SK-N-MC (cell line): ENCODE results near the gene BRINP1.

ENCODE experiments used
- DNase-seq: peaks from one replicate; pipeline ENCODE4 v3.0.0-alpha.2; 2011; ENCODE audit warnings: low read depth, low spot score
- H3K27ac ChIP-seq: fragments of 200-600 bp; sonication (generic); 2 replicates; pipeline ENCODE4 v1.5.1; 2016; ENCODE audit warnings: mixed run types
- H3K36me3 ChIP-seq: fragments of 200-600 bp; sonication (generic); 2 replicates; pipeline ENCODE4 v1.6.1; 2017; ENCODE audit warnings: antibody characterized with exemption, low read length, mixed read lengths; ENCODE audit not compliant: insufficient read depth
- H3K4me3 ChIP-seq: fragments of 200-600 bp; sonication (generic); 2 replicates; pipeline ENCODE4 v1.5.1; 2016
- H3K9ac ChIP-seq: fragments of 200-600 bp; sonication (generic); 2 replicates; pipeline ENCODE4 v1.8.0; 2017; ENCODE audit warnings: mixed run types, mixed read lengths; ENCODE audit not compliant: insufficient read length
- H3K9me3 ChIP-seq: fragments of 200-600 bp; sonication (generic); 2 replicates; pipeline ENCODE4 v1.6.1; 2017; ENCODE audit warnings: low read depth, mild to moderate bottlenecking, antibody characterized with exemption, low read length, moderate library complexity, mixed read lengths
- EZH2 ChIP-seq: fragments of 200-600 bp; sonication (generic); IDR thresholded peaks from one replicate; pipeline ENCODE4 v1.6.1; 2017; ENCODE audit warnings: antibody characterized with exemption
- FOXP2 ChIP-seq: optimal IDR thresholded peaks from 2 replicates; pipeline ENCODE3; 2011; ENCODE audit warnings: mild to moderate bottlenecking, moderate library complexity; ENCODE audit not compliant: insufficient read depth; ENCODE audit errors: extremely low read length, control extremely low read depth
- POLR2AphosphoS5 ChIP-seq: IDR thresholded peaks from 2 replicates; pipeline ENCODE4 v1.6.1; 2012; ENCODE audit warnings: mild to moderate bottlenecking, low read depth, low read length, borderline replicate concordance

Gene BRINP1

DNA sequence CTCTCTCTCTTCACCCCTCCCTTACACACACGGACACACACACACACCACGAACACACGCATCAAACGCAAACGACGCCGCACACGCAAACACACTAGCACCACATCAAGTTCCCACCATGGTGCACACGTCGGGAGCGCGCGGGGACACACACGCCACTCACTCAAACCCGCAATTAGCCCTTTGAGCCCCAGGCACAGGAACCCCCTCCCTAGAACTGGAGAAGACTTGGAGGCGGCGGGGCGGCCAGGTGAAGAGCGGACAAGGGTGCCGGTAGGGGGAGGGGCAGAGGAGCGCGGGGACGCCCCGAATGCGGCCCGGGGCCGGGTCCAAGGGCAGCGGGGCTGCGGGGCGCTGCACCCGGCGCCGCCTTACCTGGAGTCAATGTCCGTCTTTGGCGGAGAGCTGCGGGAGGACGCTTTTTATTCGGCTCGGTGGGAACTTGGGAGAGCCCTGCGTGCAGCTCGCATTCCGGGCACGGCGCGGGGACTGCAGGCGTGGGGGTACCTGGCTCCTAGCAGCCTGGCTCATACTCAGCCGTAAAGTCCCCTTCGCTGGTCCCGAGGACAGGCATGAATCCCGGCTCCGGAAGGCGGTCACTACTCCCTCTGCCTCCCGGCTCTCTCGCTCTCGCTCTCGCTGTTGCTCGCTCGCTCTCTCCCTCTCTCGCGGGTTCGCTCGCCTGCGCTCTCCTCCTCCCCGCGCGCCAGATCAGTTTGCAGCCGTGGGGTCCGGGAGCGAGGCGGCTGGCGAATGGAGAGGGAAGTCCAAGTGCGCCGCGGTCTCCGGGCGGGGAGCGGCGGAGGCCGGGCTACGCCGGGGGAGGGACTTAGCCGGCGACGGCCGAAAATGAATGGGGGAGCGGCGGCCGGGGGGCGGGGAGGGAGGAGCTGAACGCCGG, at the start of gene BRINP1:
BRINP1 (minus strand) TSS at position 755 of the 901 bp plus-strand sequence. CDS start 56,080 bp downstream, outside the sequence.
- no peaks in the 10 kb centered on the region for H3K36me3 ChIP-seq

GRCh38 chr9:119418721-119419120, 49.5 kb upstream of the BRINP1 start:
- TF ChIP-seq EZH2 (no peak), POLR2AphosphoS5 (no peak), FOXP2 (no peak)
- Histone ChIP-seq H3K4me3 (no peak overlapping the region), H3K9me3 (no peaks in the 10 kb centered on the region), H3K36me3 (no peaks in the 10 kb centered on the region), H3K9ac (no peak overlapping the region), H3K27ac (no peak overlapping the region)
- DNase-seq, result no peak

More for the DNA sequence above, at the start of gene BRINP1:
- H3K9me3 ChIP-seq, result no peaks in the 10 kb centered on the region
- no peak for DNase-seq
- peak within 1 kb of the TSS; percentile 81 for H3K4me3 ChIP-seq
- no peak within 1 kb of the TSS for H3K27ac ChIP-seq
- peak within 1 kb of the TSS; percentile 29 for H3K9ac ChIP-seq
- peak; percentile 24 for TF ChIP-seq EZH2
- TF ChIP-seq POLR2AphosphoS5, result no peak

GRCh38 chr9:119416793-119417192, 47.6 kb upstream of the BRINP1 start:
- no peak for DNase-seq
- H3K9me3 ChIP-seq, result no peaks in the 10 kb centered on the region
- H3K4me3 ChIP-seq, result no peak overlapping the region
- no peak overlapping the region for H3K27ac ChIP-seq
- no peaks in the 10 kb centered on the region for H3K36me3 ChIP-seq
- H3K9ac ChIP-seq, result no peak overlapping the region
- TF ChIP-seq EZH2 (no peak), POLR2AphosphoS5 (no peak), FOXP2 (no peak)

DNA sequence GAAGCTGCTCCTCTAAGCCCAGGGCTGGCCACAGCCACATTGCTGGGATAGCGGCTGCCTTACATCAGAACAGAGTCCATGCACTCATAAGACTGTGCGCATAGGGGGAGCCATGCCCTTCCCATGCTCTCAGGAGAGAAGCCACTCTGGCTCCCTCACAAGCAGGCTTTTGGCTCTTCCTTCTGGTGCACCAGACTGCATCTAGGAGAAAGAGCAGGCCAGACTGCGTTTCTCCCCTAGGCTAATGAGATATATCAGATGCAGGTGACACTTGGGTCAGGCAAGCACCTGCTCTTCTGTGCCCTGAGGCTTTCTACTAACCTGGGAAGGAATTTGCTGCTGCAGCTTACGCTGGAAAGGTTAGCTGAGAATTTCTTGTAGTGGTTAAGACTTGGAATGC, 43.2 kb upstream of the BRINP1 start:
- DNase-seq, result no peak
- H3K4me3 ChIP-seq, result no peak overlapping the region
- no peak overlapping the region for H3K9ac ChIP-seq
- TF ChIP-seq FOXP2 (no peak), POLR2AphosphoS5 (no peak), EZH2 (no peak)
- H3K27ac ChIP-seq, result no peak overlapping the region
- no peaks in the 10 kb centered on the region for H3K9me3 ChIP-seq
- H3K36me3 ChIP-seq, result no peaks in the 10 kb centered on the region

- Histone ChIP-seq H3K27ac (no peak overlapping the region), H3K36me3 (no peaks in the 10 kb centered on the region), H3K4me3 (no peak overlapping the region), H3K9ac (no peak overlapping the region), H3K9me3 (no peaks in the 10 kb centered on the region)
- no peak for DNase-seq
- no peak for TF ChIP-seq FOXP2
These were observed 40.3 kb upstream of the BRINP1 start for GRCh38 chr9:119409552-119409951.

GRCh38 chr9:119400606-119401005, 31.4 kb upstream of the BRINP1 start:
- no peak overlapping the region for H3K9ac ChIP-seq
- H3K9me3 ChIP-seq, result no peaks in the 10 kb centered on the region
- no peaks in the 10 kb centered on the region for H3K36me3 ChIP-seq
- TF ChIP-seq POLR2AphosphoS5 (no peak), EZH2 (no peak), FOXP2 (no peak)
- no peak overlapping the region for H3K27ac ChIP-seq
- no peak for DNase-seq
- H3K4me3 ChIP-seq, result no peak overlapping the region

DNA sequence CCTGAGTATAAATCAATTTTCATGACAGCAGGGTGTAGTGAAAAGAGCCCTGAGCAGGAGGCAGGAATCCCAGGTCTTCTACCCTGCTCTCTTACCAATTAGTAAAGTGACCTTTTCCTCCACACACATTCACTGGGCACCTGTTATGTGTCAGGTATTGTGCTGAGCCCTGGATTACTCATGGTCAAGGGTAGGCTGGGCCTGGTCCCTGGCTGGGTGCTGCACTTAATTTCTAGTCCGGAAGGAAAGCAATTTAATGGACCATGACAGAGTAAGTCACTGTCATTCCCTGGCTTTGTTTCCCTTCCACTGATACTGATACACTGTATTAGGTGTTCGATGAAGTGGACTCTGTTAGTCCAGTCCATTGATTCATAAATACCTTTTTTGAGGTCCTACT, 29.1 kb upstream of the BRINP1 start:
- Histone ChIP-seq H3K27ac (no peak overlapping the region), H3K4me3 (no peak overlapping the region), H3K9me3 (no peaks in the 10 kb centered on the region), H3K36me3 (no peaks in the 10 kb centered on the region), H3K9ac (no peak overlapping the region)
- no peak for DNase-seq
- no peak for TF ChIP-seq EZH2
- TF ChIP-seq FOXP2, result no peak
- no peak for TF ChIP-seq POLR2AphosphoS5

GRCh38 chr9:119391878-119392277, 22.6 kb upstream of the BRINP1 start:
- Histone ChIP-seq H3K36me3 (no peaks in the 10 kb centered on the region), H3K9ac (no peak overlapping the region), H3K27ac (no peak overlapping the region), H3K4me3 (no peak overlapping the region), H3K9me3 (no peaks in the 10 kb centered on the region)
- TF ChIP-seq POLR2AphosphoS5 (no peak), FOXP2 (no peak), EZH2 (no peak)
- DNase-seq, result no peak

GRCh38 chr9:119375892-119376291, 6.7 kb upstream of the BRINP1 start:
- TF ChIP-seq EZH2, result no peak
- no peak for TF ChIP-seq POLR2AphosphoS5
- no peak for TF ChIP-seq FOXP2
- H3K4me3 ChIP-seq, result no peak overlapping the region
- no peaks in the 10 kb centered on the region for H3K9me3 ChIP-seq
- no peaks in the 10 kb centered on the region for H3K36me3 ChIP-seq
- H3K27ac ChIP-seq, result no peak overlapping the region
- DNase-seq, result peak; percentile 32
- no peak overlapping the region for H3K9ac ChIP-seq
